GM21717 (cell line): ENCODE results near the gene CARS1.
"Not testable (repeated sequence)": the region's sequence is repeated elsewhere in the genome, so short reads cannot be mapped to it uniquely, and the experiment has no call there.

Source experiments
- ATAC-seq: cut with Tn5 transposase; IDR thresholded peaks from one replicate; pipeline ENCODE4 v1.9.1; 2021; ENCODE audit warnings: mild to moderate bottlenecking, moderate library complexity; ENCODE audit not compliant: unreplicated experiment

CARS1 gene

GRCh38 chr11:3063876-3064275, 6.7 kb upstream of the CARS1 start:
- ATAC-seq = not testable (repeated sequence)

- ATAC-seq = not testable (repeated sequence)
These were observed 6.2 kb upstream of the CARS1 start for GRCh38 chr11:3063432-3063831.

GRCh38 chr11:3060436-3061025, 3.3 kb upstream of the CARS1 start:
- no peak for ATAC-seq

- ATAC-seq = no peak
These were observed 1.8 kb upstream of the CARS1 start for GRCh38 chr11:3058753-3059664.

GRCh38 chr11:3056296-3057068, 741 bp downstream of the CARS1 start:
- ATAC-seq = no peak

- no peak for ATAC-seq
These were observed 1.3 kb downstream of the CARS1 start for GRCh38 chr11:3055891-3056290.

GRCh38 chr11:3052567-3052966, 4.7 kb downstream of the CARS1 start:
- no peak for ATAC-seq

GRCh38 chr11:3052109-3052479, 5.1 kb downstream of the CARS1 start:
- ATAC-seq = no peak

- ATAC-seq = no peak
These were observed 5.8 kb downstream of the CARS1 start for GRCh38 chr11:3051196-3052108.

GRCh38 chr11:3050386-3051195, 6.6 kb downstream of the CARS1 start:
- ATAC-seq = no peak

GRCh38 chr11:3049430-3050243, 7.6 kb downstream of the CARS1 start:
- ATAC-seq = peak; percentile 92

- ATAC-seq = no peak
These were observed 9.6 kb downstream of the CARS1 start for GRCh38 chr11:3047637-3048036.

GRCh38 chr11:3046641-3047040, 10.6 kb downstream of the CARS1 start:
- no peak for ATAC-seq

GRCh38 chr11:3046190-3046589, 11.0 kb downstream of the CARS1 start:
- no peak for ATAC-seq

- no peak for ATAC-seq
These were observed 12.3 kb downstream of the CARS1 start for GRCh38 chr11:3044915-3045314.

- ATAC-seq = no peak
These were observed 13.2 kb downstream of the CARS1 start for GRCh38 chr11:3044004-3044403.

GRCh38 chr11:3043315-3043871, 13.8 kb downstream of the CARS1 start:
- ATAC-seq = no peak

GRCh38 chr11:3042496-3043314, 14.5 kb downstream of the CARS1 start:
- no peak for ATAC-seq
